DMS53 treated with DMSO at 0.1 percent for 48 hours (cell line): ENCODE data around the gene DES.

Experiments
- DNase-seq: peaks from one replicate; lab custom pipeline; 2025; ENCODE audit not compliant: unreplicated experiment; lab: John Stamatoyannopoulos, UW

DES gene

DNA sequence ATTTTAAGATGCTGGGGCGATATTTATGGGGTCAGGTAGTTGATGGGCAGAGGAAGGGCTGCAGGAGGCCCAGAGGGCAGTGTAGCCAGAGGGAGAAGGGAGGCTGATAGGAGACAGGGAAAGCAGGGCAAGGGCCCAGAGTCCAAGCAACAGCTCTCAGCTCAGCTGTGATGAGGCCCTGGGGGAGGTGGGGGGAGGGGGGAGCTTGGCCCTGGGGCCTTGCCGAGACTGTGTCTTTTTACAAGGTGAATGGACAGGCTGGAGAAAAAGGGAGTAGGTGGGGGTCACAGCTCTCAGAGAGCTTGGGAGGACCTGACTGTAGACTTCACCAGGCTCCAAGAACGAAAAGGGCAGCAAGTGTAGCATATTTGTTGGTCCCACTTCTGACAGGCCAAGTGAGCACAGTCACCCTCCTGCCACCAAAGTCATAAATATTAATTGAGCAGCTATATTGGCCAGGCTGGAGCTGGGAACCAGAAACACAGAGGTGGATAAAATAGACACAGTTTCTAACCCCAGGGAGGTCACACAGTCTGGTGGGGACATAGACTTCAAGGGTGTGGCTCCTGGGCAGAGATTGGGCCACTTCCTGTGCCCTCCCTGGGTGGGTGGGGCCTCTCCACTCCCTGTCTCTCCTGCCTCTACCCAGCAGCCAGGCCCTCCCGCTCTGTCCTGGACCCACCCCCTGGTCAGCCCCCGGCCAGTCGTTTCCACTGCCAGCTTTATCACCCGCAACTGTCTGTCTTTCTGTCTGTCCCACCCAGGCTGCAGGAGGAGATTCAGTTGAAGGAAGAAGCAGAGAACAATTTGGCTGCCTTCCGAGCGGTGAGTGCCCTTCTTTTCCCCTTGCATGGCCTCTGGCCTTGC lies 1.4 kb downstream of the DES start:
- DNase-seq, result no peak

DNA sequence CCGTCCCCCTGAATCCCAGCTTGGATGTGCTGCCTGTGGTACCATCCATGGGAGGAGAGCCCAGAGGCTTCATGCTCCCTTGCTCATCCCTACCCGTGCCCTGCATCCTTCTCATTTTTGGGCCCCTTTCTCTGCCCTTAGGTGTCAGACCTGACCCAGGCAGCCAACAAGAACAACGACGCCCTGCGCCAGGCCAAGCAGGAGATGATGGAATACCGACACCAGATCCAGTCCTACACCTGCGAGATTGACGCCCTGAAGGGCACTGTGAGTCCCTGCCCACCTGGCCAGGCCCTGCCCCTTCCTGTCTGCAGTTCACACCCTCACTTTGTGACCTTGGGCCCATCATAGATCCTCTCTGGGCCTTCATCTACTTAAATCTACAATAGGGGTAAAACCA lies 2.5 kb downstream of the DES start:
- DNase-seq, result no peak

DNA sequence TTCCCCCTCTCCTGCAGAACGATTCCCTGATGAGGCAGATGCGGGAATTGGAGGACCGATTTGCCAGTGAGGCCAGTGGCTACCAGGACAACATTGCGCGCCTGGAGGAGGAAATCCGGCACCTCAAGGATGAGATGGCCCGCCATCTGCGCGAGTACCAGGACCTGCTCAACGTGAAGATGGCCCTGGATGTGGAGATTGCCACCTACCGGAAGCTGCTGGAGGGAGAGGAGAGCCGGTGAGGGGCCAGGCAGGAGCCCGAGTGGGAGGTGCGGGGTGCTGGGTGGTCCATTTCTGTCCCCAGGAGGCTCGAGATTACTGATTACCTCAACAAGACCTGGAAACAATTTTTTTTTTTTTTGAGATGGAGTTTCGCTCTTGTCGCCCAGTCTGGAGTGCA lies 3.1 kb downstream of the DES start:
- DNase-seq, result no peak

DNA sequence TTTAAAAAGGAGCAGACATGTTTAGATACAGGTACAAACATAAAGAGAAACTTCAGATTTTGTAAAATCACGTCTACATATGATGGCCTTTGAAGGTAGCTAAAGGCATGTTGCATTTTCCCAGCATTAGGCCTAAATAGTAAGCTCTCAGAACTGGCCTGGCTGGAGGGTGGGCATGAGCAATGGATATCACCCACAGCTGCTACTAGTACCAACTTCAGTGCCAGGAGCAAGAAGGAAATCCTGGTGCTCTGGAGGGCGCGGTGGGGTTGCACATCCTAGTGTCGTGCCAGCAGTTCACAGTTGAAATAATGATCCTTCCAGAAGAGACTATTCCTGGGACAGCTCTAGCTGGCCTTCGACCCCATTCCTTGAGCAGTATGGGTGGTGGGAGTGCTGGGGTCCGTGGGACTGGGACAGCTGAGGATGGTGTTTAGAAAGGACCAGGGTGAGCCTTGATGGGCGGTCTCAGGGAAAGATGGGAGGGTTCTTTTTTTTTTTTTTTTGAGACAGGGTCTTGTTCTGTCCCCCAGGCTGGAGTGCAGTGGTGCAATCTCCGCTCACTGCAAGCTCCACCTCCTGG lies 4.9 kb downstream of the DES start:
- no peak for DNase-seq

DNA sequence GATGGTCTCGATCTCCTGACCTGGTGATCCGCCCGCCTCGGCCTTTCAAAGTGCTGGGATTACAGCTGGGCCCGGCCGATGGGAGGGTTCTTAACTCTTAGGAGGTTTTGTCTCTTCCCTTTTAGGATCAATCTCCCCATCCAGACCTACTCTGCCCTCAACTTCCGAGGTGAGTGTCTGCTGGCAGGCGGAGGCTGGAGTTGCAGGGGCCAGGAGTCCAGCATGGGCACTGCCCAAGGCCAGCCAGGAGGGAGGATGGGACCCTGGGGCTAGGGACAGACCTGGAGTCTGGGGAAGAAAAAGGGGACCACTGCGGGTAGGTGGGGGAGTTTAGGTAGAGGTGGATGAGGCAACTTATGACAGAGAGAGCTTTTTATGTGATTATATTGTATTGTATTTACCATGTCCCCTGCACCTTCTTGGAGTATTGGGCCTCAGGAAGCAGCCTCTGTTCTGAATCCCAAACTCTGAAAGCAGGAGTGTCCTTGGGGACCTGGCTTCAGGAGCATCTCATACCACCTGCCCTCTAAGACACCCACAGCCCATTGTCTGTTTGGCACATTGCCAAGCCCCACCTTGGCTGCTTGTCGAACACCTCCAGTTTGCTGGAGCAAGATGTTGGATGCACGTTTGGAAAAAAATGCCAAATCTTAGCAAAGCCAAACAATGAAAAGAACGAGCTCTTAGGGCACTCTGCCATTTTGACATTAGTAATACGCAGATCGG lies 5.6 kb downstream of the DES start:
- no peak for DNase-seq

DNA sequence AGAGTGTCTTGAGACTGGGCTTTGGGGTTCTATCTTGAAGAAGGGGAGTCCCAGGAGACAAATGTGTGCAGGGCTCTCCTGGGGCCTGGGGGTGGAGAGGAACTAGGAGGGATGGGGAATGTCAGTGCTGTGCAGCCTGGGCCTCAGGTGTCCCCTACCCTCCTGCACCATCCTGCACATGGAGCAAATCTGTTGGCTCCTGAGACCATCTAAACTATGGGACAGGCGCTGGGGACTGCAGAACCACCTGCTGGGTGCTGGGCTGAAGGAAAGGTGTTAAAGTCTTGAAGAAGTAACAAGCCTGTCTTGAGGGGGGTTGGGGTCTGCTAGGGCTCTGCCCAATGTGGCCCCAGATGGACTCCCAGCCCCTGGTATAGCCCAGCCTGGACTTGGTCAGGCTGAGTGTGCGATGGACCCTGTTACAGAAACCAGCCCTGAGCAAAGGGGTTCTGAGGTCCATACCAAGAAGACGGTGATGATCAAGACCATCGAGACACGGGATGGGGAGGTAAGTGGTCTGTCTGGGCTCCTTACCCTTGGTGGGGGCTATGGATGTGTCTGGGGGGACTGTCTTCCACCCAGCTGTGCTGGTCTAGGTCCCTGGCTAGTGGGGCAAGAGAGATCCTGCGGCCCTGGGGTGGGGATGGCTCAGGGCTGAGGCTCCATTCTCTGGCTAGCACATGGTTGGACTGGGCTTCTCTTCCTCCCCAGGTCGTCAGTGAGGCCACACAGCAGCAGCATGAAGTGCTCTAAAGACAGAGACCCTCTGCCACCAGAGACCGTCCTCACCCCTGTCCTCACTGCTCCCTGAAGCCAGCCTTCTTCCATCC lies 7.3 kb downstream of the DES start:
- DNase-seq, result no peak

DNA sequence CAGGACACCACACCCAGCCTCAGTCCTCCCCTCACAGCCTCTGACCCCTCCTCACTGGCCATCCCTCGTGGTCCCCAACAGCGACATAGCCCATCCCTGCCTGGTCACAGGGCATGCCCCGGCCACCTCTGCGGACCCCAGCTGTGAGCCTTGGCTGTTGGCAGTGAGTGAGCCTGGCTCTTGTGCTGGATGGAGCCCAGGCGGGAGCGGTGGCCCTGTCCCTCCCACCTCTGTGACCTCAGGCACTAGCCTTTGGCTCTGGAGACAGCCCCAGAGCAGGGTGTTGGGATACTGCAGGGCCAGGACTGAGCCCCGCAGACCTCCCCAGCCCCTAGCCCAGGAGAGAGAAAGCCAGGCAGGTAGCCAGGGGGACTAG lies 7.9 kb downstream of the DES start:
- DNase-seq, result no peak

DNA sequence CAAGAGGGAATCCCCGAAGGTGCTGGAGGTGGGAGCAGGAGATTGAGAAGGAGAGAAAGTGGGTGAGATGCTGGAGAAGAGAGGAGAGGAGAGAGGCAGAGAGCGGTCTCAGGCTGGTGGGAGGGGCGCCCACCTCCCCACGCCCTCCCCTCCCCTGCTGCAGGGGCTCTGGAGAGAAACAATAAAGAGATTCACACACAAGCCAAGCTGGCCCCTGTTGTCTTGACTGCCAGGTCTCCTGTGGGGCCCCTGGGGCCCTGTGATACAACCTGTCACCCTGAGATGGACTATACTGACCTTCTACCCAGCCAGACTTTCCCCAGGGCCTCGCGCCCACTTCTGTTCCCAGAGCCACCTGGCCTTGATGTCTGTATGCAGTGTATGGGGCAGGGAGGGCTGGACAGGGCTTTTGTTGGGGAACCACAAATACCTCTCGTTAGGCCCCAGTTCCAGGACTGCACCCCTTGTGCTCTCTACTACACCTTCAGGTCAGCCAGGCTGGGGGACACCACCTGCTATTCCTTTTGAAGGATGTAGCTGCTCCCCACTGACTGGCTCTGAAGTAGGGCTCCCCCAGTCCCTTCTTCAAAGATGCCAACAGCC lies 8.5 kb downstream of the DES start:
- no peak for DNase-seq

DNA sequence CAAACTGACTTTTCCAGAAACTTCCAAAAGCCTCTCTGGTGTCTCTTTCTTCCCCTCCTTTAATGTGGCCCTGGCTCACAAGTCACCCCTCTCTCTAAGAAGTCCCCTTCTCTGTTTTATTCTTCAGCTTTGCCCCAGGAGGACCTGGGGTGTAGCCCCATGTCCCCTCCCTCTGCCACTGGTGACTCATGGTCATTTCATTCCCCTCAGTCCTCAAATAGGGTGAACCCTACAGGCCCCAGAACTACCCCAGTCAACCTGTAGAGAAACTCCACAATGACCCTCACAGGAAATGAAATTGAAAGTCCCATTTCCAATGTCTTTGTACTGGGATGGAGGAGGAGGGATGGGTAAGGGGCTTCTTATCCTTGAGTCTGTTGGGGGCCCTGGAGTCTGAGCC lies 10.3 kb downstream of the DES start:
- no peak for DNase-seq

DNA sequence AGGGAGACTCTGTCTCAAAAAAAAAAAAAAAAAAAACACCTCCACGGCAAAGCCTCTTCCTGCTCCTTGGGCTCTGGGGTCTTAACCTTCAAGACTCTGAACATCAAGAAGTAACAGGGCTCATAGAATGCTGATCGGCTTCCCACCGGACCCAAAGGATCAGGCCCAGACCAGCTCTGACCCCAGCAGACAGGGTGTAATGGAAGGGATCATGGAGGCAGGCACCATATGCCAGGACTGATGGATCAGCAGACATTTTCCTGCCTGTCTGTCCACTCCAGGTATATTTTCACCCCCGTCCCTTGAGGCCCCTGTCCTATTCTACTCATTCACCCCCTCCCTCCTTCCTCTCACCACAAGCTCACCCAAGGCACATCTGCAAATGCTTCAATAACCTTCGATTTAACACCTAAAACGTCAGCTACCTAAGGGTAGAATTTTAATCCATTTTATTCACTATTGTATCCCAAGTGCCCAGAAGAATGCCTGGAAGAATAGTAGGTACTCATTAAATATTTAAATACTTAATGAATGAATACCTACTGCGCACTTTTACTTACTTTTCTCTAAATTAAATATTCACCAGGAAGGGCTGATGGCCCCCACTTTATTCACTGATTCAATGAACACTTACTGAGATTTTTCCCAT lies 11.9 kb downstream of the DES start:
- DNase-seq, result no peak

DNA sequence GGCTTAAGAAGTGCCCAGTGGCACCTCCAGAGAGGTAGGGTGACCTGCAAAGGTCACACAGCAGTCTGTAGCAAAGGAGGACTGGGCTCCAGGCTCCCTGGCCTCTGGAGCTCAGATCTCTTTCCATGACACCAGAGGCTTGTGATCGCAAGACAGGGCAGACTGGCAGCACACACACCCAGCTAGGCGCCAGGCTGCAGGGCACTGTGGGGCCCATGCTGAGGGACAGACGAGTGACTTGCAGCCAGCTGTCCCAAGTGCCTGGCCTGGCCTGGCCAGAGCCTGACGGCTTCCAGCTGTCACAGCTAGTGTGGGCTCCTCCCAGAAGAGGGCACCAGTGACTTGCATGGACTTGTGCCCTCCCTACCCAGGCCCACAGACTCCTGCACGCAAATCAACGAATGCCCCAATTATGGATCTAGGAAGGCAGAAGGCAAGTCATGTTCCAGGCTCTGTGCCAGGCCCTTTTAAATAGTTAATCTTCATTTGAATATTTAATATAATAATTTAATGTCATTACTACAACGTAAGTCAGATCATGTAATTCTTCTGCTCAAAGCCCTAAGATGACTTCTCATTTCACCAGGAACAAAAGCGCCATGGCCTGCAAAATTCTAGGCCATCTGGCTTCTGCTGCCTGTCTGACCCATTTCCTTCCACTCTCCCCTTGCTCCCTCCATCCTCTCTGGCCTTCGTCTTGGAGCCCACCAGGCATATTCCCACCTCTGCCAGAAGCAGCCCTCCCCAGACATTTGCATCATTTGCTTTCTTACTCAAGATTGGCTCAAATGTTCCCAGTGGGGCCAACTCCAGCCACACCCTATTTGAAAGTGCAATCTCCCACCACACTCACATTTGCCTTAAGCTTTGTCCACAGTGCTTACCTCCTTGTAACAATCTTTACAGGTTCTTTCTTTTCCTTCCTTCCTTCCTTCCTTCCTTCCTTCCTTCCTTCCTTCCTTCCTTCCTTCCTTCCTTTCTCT lies 12.7 kb downstream of the DES start:
- no peak for DNase-seq

DNA sequence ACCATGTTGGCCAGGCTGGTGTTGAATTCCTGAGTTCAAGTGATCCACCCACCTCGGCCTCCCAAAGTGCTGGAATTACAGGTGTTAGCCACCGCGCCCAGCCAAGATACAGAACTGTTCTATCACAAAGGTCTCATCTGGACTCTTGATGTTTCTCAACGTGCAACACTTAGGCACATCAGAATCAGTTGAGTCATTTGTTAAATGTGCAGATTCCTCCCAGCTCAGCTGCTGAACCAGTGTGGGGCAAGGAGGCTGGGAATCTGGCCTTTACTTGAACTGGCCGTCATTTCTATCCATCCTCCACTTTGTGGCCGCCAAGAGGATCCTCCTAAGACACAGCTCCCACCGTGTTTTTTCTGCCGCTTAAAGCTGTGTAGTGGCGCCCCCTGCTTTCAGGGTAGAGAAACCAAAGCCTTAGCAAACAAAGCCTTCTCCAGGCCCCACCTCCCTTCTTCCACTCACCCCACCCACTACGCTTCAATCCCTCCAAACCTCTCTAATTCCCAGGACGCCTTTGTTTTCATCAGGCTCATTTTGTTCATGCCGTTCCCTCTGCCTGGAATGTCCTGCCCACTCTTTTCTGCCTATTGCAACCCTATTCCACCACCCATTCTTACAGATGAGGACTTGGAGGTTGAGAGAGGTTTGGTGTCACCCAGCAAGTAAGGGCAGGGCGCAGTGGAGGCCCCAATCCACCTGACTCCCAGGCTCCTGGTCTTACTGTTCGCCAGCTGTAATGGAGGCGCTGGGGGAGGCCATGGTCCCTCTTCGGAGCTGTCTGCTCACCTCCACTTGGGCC lies 15.7 kb downstream of the DES start:
- DNase-seq, result no peak

DNA sequence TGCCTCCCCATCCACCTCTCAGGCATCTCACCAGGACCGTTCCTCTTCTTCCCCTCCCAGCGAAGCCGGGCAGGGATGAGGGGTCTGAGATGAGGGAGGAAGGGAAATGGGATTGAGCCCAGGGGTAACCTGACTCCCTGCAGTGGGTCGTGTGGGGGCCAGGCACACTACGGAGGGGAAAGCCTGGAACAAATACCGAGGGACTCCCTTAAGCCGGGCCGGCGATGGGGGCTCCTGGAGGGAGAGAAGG lies 16.2 kb downstream of the DES start:
- no peak for DNase-seq

DNA sequence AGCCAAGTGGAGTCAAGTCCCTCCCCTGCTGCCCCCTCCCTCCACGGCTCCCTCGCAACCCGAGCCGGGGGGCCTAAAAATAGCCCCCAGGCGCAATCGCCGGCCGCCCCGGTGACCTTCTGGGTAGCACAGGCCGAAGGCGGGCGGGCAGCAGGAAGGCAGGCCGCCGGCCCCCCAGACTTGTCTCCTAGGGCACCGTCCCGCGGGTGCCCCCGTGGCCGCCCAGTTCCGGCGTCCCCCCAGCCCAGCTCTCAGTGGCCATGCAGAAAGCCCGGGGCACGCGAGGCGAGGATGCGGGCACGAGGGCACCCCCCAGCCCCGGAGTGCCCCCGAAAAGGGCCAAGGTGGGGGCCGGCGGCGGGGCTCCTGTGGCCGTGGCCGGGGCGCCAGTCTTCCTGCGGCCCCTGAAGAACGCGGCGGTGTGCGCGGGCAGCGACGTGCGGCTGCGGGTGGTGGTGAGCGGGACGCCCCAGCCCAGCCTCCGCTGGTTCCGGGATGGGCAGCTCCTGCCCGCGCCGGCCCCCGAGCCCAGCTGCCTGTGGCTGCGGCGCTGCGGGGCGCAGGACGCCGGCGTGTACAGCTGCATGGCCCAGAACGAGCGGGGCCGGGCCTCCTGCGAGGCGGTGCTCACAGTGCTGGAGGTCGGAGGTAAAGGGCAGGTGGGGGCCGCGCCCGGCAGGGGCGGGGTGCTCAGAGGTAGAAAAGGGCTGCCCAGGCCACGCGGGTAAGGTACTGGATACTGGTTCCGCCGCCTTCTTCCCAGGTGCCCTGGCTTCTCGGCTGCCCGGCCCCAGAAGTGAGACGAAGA lies 16.7 kb downstream of the DES start, which contains the start of gene SPEG:
Gene SPEG, plus strand, starts transcription at position 126 of the 808 bp plus-strand sequence. Its CDS starts 135 bp downstream, at position 261.
- DNase-seq, result no peak

DNA sequence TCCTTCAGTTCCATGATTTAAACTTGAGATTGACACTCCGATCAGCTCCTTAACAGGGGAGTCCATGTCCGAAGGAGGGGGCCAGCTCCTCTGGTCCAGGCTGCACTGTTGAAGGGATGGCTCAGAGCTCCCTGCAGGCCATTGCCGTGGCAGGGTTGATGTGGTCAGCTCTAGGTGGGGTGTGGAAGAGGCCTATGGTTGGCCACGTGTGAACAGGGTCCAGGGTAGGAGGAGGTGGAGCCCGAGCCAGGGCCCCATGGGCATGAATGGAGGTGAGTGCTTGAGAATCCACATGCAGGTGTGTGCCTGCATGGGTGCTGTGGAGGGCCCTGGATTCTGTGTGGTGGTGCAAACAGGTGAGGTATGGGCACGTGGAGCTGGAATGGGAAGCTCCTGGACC lies 17.5 kb downstream of the DES start:
- no peak for DNase-seq

DNA sequence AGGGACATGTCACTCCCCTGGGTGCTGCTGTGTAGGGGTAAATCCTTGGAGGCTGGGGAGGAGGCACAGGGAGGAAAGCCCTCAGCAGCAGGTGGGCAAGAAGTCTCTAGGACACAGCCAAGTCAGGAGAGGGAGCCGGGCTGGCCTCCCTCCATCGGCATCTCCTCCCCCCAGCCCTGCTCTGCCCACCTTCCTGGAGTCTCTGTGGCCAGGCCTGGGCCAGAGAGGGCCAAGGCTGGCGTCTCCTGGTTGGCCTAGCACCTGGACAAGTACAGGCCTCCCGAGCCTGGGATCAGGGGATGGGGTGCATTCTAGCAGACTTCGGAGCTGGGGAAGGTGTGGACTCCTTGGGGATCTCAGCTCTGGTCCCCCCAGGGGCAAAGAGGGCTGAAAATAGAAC lies 18.3 kb downstream of the DES start:
- no peak for DNase-seq

DNA sequence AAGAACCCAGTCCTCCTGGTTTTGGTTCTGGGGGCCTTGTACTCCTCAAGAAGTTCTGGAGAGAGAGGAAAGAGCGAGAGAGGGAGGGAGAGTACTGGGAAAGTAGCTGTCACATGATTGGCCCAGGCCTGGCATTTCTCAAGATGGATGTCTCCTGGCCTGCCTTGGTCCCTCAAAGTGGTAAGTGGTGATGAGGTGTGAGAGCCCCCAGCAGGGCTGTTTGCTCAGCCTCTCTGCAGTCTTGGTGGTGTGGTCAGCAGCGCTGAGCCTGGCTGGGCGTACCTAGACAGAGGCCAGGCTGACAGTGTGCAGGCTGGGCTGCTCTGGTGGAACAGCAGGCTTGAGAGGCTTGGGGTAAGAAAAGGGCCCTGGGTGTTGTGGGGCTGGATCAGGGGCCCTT lies 19.0 kb downstream of the DES start:
- DNase-seq, result no peak

DNA sequence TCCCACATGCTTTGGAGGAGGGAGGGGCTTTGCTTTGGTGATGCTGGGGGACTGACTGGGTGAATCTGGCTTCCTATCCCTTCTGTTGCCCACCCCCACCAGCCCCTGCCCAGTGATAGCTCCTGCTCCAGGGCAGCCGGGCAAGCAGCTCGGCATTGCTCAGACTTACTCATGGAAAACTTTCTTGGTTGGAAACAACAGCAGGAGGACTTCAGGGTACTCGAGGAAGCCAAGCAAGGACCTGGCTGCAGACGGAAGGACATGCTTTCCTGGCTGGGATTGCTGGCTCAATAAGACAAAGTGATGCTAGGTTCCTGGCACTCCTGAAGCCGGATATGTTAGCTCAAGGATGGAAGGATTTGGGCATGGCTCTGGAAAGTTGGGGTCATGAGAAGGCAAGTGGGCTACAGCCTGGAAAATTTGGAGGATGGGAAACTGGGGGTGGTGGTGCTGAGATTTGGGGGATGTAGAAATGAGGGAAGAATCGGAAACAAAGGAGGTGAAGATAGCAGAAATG lies 19.6 kb downstream of the DES start:
- DNase-seq, result no peak
